ENCODE measurements around the gene BDH2.

Gene BDH2

DNA sequence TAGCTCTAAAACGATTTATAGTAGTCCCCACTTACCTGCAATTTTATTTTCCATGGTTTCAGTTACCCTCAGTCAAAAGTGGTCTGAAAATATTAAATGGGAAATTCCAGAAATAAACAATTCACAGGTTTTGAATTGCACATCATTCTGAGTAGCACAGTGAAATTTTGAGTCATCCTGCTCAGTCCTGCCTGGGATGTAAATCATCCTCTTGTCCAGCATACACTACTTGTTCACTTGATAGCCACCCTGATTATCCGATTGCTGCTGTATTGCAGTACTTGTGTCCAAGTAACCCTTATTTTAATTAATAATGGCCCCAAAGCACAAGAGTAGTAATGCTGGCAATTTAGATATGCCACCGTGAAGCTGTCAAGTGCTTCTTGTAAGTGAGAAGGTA lies 23.5 kb upstream of the BDH2 start:
- no peak overlapping the region for H3K4me3 ChIP-seq (replicated peaks in 1 of 2; ENCODE audit: low read depth in 2 of 2, low read length in 2 of 2)
- no peak for DNase-seq (ENCODE audit: low read depth in 2 of 2)
- TF ChIP-seq, protein P1, sequence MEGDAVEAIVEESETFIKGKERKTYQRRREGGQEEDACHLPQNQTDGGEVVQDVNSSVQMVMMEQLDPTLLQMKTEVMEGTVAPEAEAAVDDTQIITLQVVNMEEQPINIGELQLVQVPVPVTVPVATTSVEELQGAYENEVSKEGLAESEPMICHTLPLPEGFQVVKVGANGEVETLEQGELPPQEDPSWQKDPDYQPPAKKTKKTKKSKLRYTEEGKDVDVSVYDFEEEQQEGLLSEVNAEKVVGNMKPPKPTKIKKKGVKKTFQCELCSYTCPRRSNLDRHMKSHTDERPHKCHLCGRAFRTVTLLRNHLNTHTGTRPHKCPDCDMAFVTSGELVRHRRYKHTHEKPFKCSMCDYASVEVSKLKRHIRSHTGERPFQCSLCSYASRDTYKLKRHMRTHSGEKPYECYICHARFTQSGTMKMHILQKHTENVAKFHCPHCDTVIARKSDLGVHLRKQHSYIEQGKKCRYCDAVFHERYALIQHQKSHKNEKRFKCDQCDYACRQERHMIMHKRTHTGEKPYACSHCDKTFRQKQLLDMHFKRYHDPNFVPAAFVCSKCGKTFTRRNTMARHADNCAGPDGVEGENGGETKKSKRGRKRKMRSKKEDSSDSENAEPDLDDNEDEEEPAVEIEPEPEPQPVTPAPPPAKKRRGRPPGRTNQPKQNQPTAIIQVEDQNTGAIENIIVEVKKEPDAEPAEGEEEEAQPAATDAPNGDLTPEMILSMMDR (IDR thresholded peaks at IDR 0.05; ENCODE audit: low read depth, low read length) = no peak

- TF ChIP-seq, protein P1 (IDR thresholded peaks at IDR 0.05; ENCODE audit: low read depth, low read length) = no peak
- DNase-seq (ENCODE audit: low read depth in 2 of 2) = no peak
- no peak overlapping the region for H3K4me3 ChIP-seq (replicated peaks in 1 of 2; ENCODE audit: low read depth in 2 of 2, low read length in 2 of 2)
Observed at GRCh38 chr4:103118166-103118565, 18.5 kb upstream of the BDH2 start.

GRCh38 chr4:103111598-103111997 lies 12.0 kb upstream of the BDH2 start:
- H3K4me3 ChIP-seq (replicated peaks in 1 of 2; ENCODE audit: low read depth in 2 of 2, low read length in 2 of 2) = no peak overlapping the region
- no peak for DNase-seq (ENCODE audit: low read depth in 2 of 2)
- TF ChIP-seq, protein P1 (IDR thresholded peaks at IDR 0.05; ENCODE audit: low read depth, low read length) = no peak

- no peak overlapping the region for H3K4me3 ChIP-seq (replicated peaks in 1 of 2; ENCODE audit: low read depth in 2 of 2, low read length in 2 of 2)
Observed at GRCh38 chr4:103108542-103108941, 8.9 kb upstream of the BDH2 start.

GRCh38 chr4:103105558-103106356 lies 6.1 kb upstream of the BDH2 start:
- TF ChIP-seq, protein P1 (IDR thresholded peaks at IDR 0.05; ENCODE audit: low read depth, low read length) = no peak
- no peak overlapping the region for H3K4me3 ChIP-seq (replicated peaks in 1 of 2; ENCODE audit: low read depth in 2 of 2, low read length in 2 of 2)
- peak in 1 of 2 donors; percentile 13 for DNase-seq (ENCODE audit: low read depth in 2 of 2)

More at GRCh38 chr4:103108542-103108941, 8.9 kb upstream of the BDH2 start:
- TF ChIP-seq, protein P1 (IDR thresholded peaks at IDR 0.05; ENCODE audit: low read depth, low read length) = no peak
- DNase-seq (ENCODE audit: low read depth in 2 of 2) = no peak

GRCh38 chr4:103104886-103105285 lies 5.3 kb upstream of the BDH2 start:
- no peak overlapping the region for H3K4me3 ChIP-seq (replicated peaks in 1 of 2; ENCODE audit: low read depth in 2 of 2, low read length in 2 of 2)
- TF ChIP-seq, protein P1 (IDR thresholded peaks at IDR 0.05; ENCODE audit: low read depth, low read length) = no peak
- no peak for DNase-seq (ENCODE audit: low read depth in 2 of 2)

All from cardiac fibroblast (primary cell).